ENCODE measurements around the gene CLEC16A.

The CLEC16A gene

GRCh38 chr16:10941127-10941933, 3.0 kb upstream of the CLEC16A start:
- H3K4me3 ChIP-seq (ENCODE audit: low read length): peak overlapping the region; percentile 73
- TF ChIP-seq ZNF274 (IDR thresholded peaks at IDR 0.05; ENCODE audit: low read depth, low read length): no peak

- peak overlapping the region; percentile 73; the same call in 1 of the 2 replicates for H3K4me3 ChIP-seq (ENCODE audit: low read length)
Observed at GRCh38 chr16:10941935-10942351, 2.4 kb upstream of the CLEC16A start.

GRCh38 chr16:10942352-10943063, 1.9 kb upstream of the CLEC16A start, which contains the start of gene DEXI:
TSS of gene DEXI (minus strand) at chr16:10942468. CDS start at chr16:10942005, 463 bp downstream.
- TF ChIP-seq ZNF274 (IDR thresholded peaks at IDR 0.05; ENCODE audit: low read depth, low read length): no peak
- H3K4me3 ChIP-seq (ENCODE audit: low read length): peak within 1 kb of the TSS; percentile 73

GRCh38 chr16:10943064-10943353, 1.4 kb upstream of the CLEC16A start:
- H3K4me3 ChIP-seq (ENCODE audit: low read length): no peak overlapping the region; the same call in 1 of the 2 replicates
- no peak for TF ChIP-seq ZNF274 (IDR thresholded peaks at IDR 0.05; ENCODE audit: low read depth, low read length)

- no peak for TF ChIP-seq ZNF274 (IDR thresholded peaks at IDR 0.05; ENCODE audit: low read depth, low read length)
- H3K4me3 ChIP-seq (ENCODE audit: low read length): peak overlapping the region; percentile 69
Observed at GRCh38 chr16:10945065-10945787, 862 bp downstream of the CLEC16A start.

- peak overlapping the region; percentile 69; the same call in 1 of the 2 replicates for H3K4me3 ChIP-seq (ENCODE audit: low read length)
- no peak for TF ChIP-seq ZNF274 (IDR thresholded peaks at IDR 0.05; ENCODE audit: low read depth, low read length)
Observed at GRCh38 chr16:10946308-10946707, 1.9 kb downstream of the CLEC16A start.

GRCh38 chr16:10947211-10947787, 2.9 kb downstream of the CLEC16A start:
- no peak for TF ChIP-seq ZNF274 (IDR thresholded peaks at IDR 0.05; ENCODE audit: low read depth, low read length)
- H3K4me3 ChIP-seq (ENCODE audit: low read length): no peak overlapping the region

- no peak for TF ChIP-seq ZNF274 (IDR thresholded peaks at IDR 0.05; ENCODE audit: low read depth, low read length)
- H3K4me3 ChIP-seq (ENCODE audit: low read length): peak overlapping the region; percentile 5; the same call in 1 of the 2 replicates
Observed at GRCh38 chr16:10949424-10949970, 5.1 kb downstream of the CLEC16A start.

GRCh38 chr16:10950393-10950792, 6.0 kb downstream of the CLEC16A start:
- no peak for TF ChIP-seq ZNF274 (IDR thresholded peaks at IDR 0.05; ENCODE audit: low read depth, low read length)

GRCh38 chr16:10951026-10951425, 6.7 kb downstream of the CLEC16A start:
- TF ChIP-seq ZNF274 (IDR thresholded peaks at IDR 0.05; ENCODE audit: low read depth, low read length): no peak
- H3K4me3 ChIP-seq (ENCODE audit: low read length): no peak overlapping the region

More at GRCh38 chr16:10950393-10950792, 6.0 kb downstream of the CLEC16A start:
- no peak overlapping the region for H3K4me3 ChIP-seq (ENCODE audit: low read length)

GRCh38 chr16:10954903-10955302, 10.5 kb downstream of the CLEC16A start:
- TF ChIP-seq ZNF274 (IDR thresholded peaks at IDR 0.05; ENCODE audit: low read depth, low read length): no peak
- no peak overlapping the region for H3K4me3 ChIP-seq (ENCODE audit: low read length)

GRCh38 chr16:10957771-10958482, 13.6 kb downstream of the CLEC16A start:
- TF ChIP-seq ZNF274 (IDR thresholded peaks at IDR 0.05; ENCODE audit: low read depth, low read length): no peak
- no peak overlapping the region for H3K4me3 ChIP-seq (ENCODE audit: low read length)

- no peak for TF ChIP-seq ZNF274 (IDR thresholded peaks at IDR 0.05; ENCODE audit: low read depth, low read length)
- no peak overlapping the region for H3K4me3 ChIP-seq (ENCODE audit: low read length)
Observed at GRCh38 chr16:10959161-10959560, 14.8 kb downstream of the CLEC16A start.

All from GM08714 (cell line).